ENCODE measurements around the gene MTG2.

Gene MTG2

GRCh38 chr20:62230276-62230675 is 47.4 kb downstream of the MTG2 start:
- H3K9me3 ChIP-seq (ENCODE audit: control insufficient read depth, insufficient read depth, low read length), result no peaks in the 10 kb centered on the region; the same call in 1 of the 2 replicates
- no peak overlapping the region for H3K4me3 ChIP-seq (ENCODE audit: low read length)
- H3K79me2 ChIP-seq (ENCODE audit: control insufficient read depth, low read length), result no peaks in the 10 kb centered on the region
- H3K27me3 ChIP-seq (ENCODE audit: control insufficient read depth, low read length), result no peaks in the 10 kb centered on the region
- no peak for TF ChIP-seq CTCF (IDR thresholded peaks at IDR 0.05; ENCODE audit: low read depth, low read length, poor library complexity, severe bottlenecking)
- TF ChIP-seq EZH2phosphoT487 (IDR thresholded peaks at IDR 0.05; ENCODE audit: borderline replicate concordance, low read length), result no peak
- H3K36me3 ChIP-seq (ENCODE audit: control insufficient read depth, low read length), result no peaks in the 10 kb centered on the region
- no peak overlapping the region for H3K4me2 ChIP-seq (ENCODE audit: low read length)
- no peak overlapping the region for H3K27ac ChIP-seq (ENCODE audit: low read depth, low read length)
- H3K4me1 ChIP-seq (ENCODE audit: control insufficient read depth, low read length), result no peaks in the 10 kb centered on the region
- no peaks in the 10 kb centered on the region for H3F3A ChIP-seq (ENCODE audit: control insufficient read depth, insufficient read depth)
- H3K9me2 ChIP-seq (replicated peaks; ENCODE audit: control insufficient read depth, low read length), result no peaks in the 10 kb centered on the region
- no peaks in the 10 kb centered on the region for H4K20me1 ChIP-seq (ENCODE audit: control insufficient read depth, insufficient read depth, low read depth, low read length)

GRCh38 chr20:62230696-62231095 is 47.9 kb downstream of the MTG2 start:
- H3K27ac ChIP-seq (ENCODE audit: low read depth, low read length), result no peak overlapping the region
- no peaks in the 10 kb centered on the region; the same call in 1 of the 2 replicates for H3K9me3 ChIP-seq (ENCODE audit: control insufficient read depth, insufficient read depth, low read length)

GRCh38 chr20:62231292-62231691 is 48.5 kb downstream of the MTG2 start:
- H3K36me3 ChIP-seq (ENCODE audit: control insufficient read depth, low read length), result no peaks in the 10 kb centered on the region
- H3K27me3 ChIP-seq (ENCODE audit: control insufficient read depth, low read length), result no peaks in the 10 kb centered on the region
- H3K4me1 ChIP-seq (ENCODE audit: control insufficient read depth, low read length), result no peaks in the 10 kb centered on the region
- H3K4me2 ChIP-seq (ENCODE audit: low read length), result no peak overlapping the region
- H3K79me2 ChIP-seq (ENCODE audit: control insufficient read depth, low read length), result no peaks in the 10 kb centered on the region
- H3K9me2 ChIP-seq (replicated peaks; ENCODE audit: control insufficient read depth, low read length), result no peaks in the 10 kb centered on the region
- H3F3A ChIP-seq (ENCODE audit: control insufficient read depth, insufficient read depth), result no peaks in the 10 kb centered on the region
- H3K4me3 ChIP-seq (ENCODE audit: low read length), result no peak overlapping the region
- no peaks in the 10 kb centered on the region for H4K20me1 ChIP-seq (ENCODE audit: control insufficient read depth, insufficient read depth, low read depth, low read length)
- H3K9me3 ChIP-seq (ENCODE audit: control insufficient read depth, insufficient read depth, low read length), result no peaks in the 10 kb centered on the region; the same call in 1 of the 2 replicates
- no peak overlapping the region for H3K27ac ChIP-seq (ENCODE audit: low read depth, low read length)
- TF ChIP-seq EZH2phosphoT487 (IDR thresholded peaks at IDR 0.05; ENCODE audit: borderline replicate concordance, low read length) (no peak), CTCF (IDR thresholded peaks at IDR 0.05; ENCODE audit: low read depth, low read length, poor library complexity, severe bottlenecking) (no peak)

More at GRCh38 chr20:62230696-62231095, 47.9 kb downstream of the MTG2 start:
- no peaks in the 10 kb centered on the region for H3K4me1 ChIP-seq (ENCODE audit: control insufficient read depth, low read length)
- no peaks in the 10 kb centered on the region for H3K36me3 ChIP-seq (ENCODE audit: control insufficient read depth, low read length)
- H3K4me2 ChIP-seq (ENCODE audit: low read length), result no peak overlapping the region
- no peaks in the 10 kb centered on the region for H3K27me3 ChIP-seq (ENCODE audit: control insufficient read depth, low read length)
- no peak for TF ChIP-seq CTCF (IDR thresholded peaks at IDR 0.05; ENCODE audit: low read depth, low read length, poor library complexity, severe bottlenecking)
- TF ChIP-seq EZH2phosphoT487 (IDR thresholded peaks at IDR 0.05; ENCODE audit: borderline replicate concordance, low read length), result no peak
- no peaks in the 10 kb centered on the region for H3K79me2 ChIP-seq (ENCODE audit: control insufficient read depth, low read length)
- no peaks in the 10 kb centered on the region for H4K20me1 ChIP-seq (ENCODE audit: control insufficient read depth, insufficient read depth, low read depth, low read length)
- no peak overlapping the region for H3K4me3 ChIP-seq (ENCODE audit: low read length)
- H3F3A ChIP-seq (ENCODE audit: control insufficient read depth, insufficient read depth), result no peaks in the 10 kb centered on the region
- H3K9me2 ChIP-seq (replicated peaks; ENCODE audit: control insufficient read depth, low read length), result no peaks in the 10 kb centered on the region
